ENCODE measurements around the gene IRX5.

IRX5 gene

DNA sequence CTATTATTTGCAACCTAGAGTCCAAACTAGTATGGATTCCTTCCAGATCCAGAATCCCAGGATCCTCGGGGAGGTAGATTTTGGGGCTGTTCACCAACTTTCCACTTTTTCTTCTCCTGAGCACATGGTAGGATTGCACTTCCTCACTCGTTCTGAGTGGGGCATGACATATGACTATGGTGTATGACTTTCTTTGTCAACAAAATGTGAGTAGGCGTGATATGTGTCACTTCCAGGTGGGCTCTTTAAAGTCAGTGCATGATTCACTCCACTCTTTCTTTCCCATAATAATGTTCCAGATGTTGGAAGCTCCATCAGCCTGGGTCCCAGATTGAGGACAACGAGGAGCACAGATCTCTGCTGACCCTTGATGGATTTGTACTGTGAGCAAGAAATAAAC, 21.5 kb downstream of the IRX5 start:
- DNase-seq, result no peak

DNA sequence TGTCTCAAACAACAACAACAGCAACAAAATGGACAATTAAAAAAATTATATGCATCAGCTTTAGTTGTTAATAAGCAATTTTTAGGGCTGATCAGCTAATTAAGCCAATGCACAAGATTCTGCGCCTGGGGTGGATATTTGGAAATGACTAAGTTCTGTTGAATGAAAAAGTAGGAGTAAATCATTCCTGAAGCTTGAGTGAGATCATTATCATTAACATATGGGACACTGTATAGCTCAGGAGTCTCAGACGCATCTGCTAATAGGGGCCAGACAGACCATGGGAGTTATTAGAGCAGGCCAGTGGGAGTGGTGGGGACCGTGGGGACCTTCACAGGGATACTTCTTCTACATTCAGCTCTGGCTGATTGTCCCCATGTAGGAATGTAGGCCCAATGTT, 22.8 kb downstream of the IRX5 start:
- no peak for DNase-seq

DNA sequence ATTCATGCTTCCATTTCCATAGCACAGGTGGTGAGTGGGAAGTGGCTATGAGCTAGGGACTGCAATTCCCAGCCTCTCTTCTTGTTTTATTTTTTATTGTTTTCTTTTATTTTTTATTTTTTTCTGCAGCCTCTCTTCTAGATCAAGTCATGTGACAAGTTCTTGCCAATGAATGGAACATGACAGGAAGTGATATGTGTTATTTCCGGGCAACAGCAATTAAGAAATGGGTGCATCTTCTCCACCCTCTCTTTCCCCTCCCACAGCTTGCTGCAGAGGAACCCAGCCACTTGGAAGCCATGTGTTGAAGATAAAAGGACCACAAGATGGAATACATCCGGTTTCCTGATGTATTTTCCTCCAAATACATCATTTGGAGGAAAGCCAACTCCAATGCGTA, 23.6 kb downstream of the IRX5 start:
- DNase-seq, result no peak

DNA sequence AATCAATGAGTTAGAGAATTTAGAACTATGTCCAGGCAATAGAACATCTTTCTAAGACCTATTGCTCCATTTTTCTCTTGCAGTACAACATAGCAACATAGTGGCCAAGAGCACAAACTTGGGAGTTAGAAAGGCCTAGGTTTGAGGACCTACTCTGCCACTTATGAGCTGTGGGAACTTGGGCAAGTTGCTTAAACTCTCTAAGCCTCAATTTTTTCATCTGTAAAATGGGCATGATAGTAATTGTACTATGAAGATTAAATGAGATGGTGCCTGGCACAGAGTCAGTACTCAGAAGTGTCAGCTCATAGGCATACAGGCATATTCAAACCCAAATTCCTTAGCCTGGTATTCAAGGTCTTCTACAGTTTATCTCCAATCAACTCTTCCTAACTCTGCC, 25.1 kb downstream of the IRX5 start:
- no peak for DNase-seq

DNA sequence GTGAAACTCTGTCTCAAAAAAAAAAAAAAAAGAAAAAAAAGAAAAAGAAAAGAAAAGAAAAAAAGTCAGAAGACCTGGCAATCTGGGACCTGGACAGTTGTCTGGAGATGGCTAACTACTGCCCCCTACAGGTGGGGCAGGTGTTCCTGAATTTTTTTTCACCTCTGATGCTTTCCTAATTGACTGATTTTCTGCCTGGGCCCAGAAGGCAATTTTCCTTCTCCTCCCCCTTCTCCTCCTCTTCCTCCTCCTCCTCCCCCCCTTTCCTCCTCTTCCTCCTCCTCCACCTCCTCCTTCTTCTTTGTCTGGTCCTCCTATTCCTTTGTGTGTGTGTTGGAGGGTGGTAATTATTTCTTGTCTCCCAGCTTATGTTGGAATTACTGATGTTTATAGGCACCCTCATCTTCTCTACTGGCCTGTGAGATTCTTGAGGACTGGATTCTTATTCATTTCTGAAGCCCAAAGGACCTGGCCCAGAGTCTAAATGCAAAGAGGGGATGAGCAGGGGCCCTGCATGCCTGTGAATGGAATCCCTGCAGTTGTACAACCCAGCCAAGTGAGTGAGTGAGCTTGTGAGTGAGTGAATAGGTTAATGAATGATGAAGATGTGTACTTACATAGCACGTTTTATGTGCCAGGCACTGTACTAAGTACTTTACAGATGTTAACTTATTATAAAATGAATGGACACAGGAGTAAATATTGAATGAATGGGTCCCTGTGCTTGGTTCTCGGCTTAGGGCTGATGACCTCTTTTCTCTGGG, 26.9 kb downstream of the IRX5 start:
- no peak for DNase-seq

DNA sequence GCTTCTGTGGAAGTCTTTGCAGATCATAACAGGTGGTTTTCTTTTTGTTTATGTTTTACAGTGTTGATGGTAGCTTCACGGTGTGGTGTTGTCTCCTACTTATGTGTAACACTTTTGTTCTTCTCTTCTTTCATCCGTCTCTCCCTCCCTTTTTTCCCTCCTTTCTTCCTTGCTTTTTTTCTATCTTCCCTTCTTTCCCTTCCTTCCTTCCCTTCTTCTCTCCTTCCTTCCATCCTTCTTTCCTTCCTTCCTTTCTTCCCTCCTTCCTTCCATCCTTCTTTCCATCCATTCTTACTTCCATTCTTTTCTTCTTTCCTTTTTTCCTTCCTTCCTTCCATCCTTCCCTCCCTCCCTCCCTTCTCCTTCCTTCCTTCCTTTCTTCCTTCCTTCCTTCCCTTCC, 31.4 kb downstream of the IRX5 start:
- DNase-seq, result no peak

DNA sequence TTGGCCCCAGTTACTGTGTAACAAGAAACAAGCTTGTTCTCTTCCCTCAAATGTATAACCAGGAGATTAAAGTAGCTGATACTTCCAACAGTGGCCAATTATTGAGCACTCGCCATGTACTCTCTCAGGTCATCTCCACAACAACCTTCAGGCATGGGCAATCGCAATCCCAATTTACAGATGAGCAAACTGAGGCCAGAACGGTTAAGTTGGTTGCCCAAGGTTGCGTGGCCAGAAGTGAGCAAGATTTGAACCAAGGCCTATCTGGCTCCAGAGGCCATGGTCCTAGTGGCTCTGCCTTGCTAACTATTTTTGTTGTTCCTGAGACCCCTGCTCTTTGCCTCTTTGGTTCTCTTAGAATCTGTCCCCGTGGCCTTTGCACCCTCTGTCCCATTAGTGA, 33.6 kb downstream of the IRX5 start:
- no peak for DNase-seq

DNA sequence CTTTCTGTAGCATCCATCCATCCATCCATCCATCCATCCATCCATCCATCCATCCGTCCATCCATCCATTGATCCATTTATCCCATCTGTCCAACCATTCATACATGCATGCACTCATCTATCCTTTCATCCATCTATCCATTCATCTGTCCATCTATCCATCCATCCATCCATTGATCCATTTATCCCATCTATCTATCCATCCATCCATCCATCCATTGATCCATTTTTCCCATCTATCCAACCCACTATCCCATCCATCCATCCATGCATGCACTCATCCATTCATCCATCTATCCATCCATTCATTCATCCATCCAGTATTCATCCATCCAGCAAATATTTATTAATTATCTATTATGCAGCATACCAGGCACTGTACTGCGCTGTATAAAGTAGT, 34.8 kb downstream of the IRX5 start:
- no peak for DNase-seq

DNA sequence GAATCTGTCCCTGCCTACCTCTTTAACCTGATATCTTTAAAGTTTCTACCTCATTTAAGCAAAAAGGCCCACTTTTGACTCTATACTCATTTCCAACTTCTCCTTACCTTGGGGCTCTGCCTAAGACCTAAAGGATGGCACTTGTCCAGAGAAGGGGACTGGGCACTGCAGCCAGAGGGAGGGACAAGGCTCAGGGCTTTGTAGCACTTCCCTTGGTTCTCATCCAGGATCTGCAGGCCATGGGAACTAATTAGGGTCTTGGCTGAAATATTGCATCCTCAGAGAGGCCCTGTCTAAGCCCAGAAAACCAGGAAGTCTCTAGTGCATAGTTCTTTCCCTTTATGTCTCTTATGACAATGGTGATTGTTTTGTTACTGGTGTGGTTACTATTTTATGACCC, 37.3 kb downstream of the IRX5 start:
- DNase-seq, result no peak

DNA sequence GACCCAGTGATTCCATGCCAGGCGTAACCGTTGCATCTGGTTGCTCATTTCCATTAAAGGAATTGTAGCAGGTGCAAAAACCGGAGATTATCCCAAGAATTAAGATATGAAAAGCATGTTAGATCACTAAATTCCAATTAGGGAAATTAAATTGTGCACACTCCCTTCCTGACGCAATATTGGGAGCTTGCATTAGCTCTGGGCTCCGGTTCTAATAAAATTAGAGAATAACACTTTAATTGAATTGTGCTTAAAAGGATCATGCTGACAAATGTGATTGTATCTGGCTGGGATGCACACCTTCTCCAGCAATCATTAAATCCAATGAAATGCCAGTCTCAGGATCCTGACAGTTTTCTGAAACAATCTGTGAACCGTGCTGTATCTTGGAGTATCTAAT, 38.1 kb downstream of the IRX5 start:
- DNase-seq, result no peak

DNA sequence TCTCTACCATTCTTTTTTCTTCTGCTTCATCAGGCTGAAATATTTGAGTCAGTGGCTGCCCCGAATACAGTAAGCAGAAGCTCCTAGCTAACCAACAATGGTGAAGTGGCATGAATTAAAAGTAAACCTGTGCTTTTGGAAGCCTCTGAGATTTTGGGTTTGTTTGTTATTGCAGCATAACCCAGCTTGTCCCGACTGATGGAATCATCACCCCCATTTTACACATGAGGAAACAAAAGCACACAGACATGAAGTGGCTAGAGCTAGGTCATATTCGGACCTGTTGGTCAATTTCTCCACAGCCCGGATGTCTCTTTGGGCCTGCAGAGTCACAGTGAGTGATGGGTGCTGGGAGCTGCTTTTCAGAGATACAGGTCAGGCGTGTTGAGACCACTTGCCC, 39.4 kb downstream of the IRX5 start:
- DNase-seq, result no peak

DNA sequence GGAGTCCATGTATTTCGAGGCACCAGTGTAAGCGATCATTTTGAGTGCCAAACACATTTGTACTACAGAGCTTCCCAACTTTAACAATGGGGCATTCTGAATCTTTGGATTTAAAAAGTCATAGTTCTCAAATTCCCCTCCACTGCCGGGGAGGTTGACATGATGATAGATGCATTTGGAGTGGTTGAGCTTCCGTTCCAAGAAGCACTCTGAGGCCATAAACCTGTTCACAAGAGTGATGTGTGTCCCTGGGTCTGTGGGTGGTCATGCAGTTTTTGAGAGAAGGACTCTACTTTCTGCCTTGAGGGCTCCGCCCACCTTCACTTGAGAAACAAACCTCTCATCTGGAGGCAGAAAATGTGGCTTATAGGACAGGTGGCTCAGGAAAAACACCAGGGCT, 43.7 kb downstream of the IRX5 start:
- DNase-seq, result no peak

DNA sequence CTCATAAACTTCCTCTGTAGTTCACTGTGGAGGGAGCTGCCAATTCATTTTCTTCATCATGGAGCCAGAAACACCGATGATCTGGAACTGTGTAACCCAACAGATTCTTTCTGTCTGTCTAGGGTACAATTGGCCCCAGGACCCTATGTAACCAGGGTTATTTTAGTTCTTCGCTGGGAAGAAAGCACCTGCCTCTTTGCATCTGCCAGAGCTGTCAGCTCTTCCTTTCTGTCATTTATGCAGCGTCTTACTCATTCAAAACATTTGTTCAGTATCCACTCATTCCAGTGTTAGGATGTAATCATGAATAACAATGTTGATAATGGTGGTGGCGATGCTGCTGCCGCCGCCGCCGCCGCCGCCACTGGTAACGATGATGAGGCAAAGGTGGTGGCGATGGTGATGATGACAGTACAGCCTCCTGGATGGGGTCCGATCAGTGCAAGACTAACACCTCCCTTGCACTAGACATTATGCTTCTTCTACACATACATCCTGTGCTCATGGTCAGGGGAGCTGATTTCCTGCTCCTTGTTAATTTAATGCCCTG, 46.1 kb downstream of the IRX5 start:
- no peak for DNase-seq

DNA sequence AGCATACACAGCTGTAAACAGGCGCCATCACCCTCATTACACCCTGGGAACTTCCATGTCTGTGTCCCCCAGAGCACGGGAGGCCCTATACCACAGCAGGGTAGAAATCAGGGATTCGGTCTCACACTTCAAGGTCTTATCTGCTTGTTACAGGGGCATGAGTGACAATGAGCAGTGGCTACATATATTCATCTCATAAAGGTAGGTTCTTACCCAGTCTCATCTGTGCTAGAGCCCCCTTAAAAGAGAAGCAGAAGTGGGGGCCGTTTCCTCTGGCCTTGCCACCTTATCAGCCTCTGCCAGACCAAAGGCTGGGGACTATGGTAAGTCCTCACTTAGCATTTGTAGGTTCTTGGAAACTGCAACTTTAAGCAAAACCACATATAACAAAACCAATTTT, 46.5 kb downstream of the IRX5 start:
- no peak for DNase-seq

DNA sequence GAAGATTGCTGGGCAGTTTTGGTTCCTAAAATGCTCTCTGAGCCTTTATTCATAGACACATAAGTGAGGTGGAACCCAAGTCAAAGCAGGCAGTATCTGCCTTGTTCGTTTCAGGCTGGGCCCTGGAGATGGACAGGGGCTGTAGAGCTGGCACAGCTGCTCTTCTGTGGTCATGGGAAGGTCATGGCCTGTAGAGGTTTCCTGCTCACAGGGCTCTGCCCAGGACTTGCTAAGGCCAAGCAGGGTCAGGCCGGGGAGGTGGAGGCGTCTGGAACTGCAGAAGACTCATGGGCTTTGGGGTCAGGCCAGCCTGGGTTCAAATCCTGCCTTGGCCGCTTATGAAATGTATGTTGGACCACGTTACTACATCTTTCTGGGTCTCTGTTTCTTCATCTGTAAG, 50.2 kb downstream of the IRX5 start:
- DNase-seq, result no peak

Data from activated T-cell treated with anti-CD3 and anti-CD28 coated beads, Interleukin-2, amount 50 U/mL, for 1 hour (primary cell).